PC-3 (cell line): ENCODE measurements around the gene CDR2L. TPM values are rescaled to one million over a fixed set of nuclear protein-coding genes. Genes with fewer than 3 reads are reported as not detected.

Experiments used
- ATAC-seq: fragments of 200-7000 bp; cut with Tn5 transposase; 2 replicates; pipeline ENCODE4 v1.9.1; 2020; ENCODE audit warnings: mild to moderate bottlenecking, moderate library complexity
- BruUV-seq: library from RNA; stranded (reverse); fragments of 400-500 nt; replicated peaks from 2 replicates; lab custom pipeline; 2021; lab: Mats Ljungman, UMichigan
- CTCF ChIA-PET: fragments of 300-600 bp; sonication (Branson Sonifier 250); formaldehyde crosslinking; loops from one replicate; lab custom pipeline; 2022; ENCODE audit warnings: antibody characterized with exemption; lab: Charles Lee
- POLR2A ChIA-PET: fragments of 300-600 bp; sonication (Branson Sonifier 250); formaldehyde crosslinking; loops from one replicate; lab custom pipeline; 2022; ENCODE audit warnings: antibody characterized with exemption; ENCODE audit not compliant: unreplicated experiment; lab: Charles Lee
- DNase-seq: peaks from one replicate; pipeline ENCODE4 v3.0.0-alpha.2; 2015
- H2AFZ ChIP-seq: fragments of 300-600 bp; sonication (generic); 2 replicates; pipeline ENCODE4 v1.6.0; 2016; ENCODE audit warnings: antibody characterized with exemption, low read length
- H3F3A ChIP-seq: fragments of 300-600 bp; sonication (generic); one replicate; pipeline ENCODE4 v1.6.0; 2017; ENCODE audit warnings: antibody characterized with exemption, low read length, control low read depth, mild to moderate bottlenecking; ENCODE audit not compliant: unreplicated experiment
- H3K27ac ChIP-seq: fragments of 300-600 bp; sonication (generic); 2 replicates; pipeline ENCODE4 v1.5.1; 2016; ENCODE audit warnings: mild to moderate bottlenecking, low read length
- H3K27me3 ChIP-seq: fragments of 300-600 bp; sonication (generic); 2 replicates; pipeline ENCODE4 v1.6.1; 2016; ENCODE audit warnings: low read length, mixed read lengths
- H3K36me3 ChIP-seq: fragments of 300-600 bp; sonication (generic); 2 replicates; pipeline ENCODE4 v1.6.1; 2016; ENCODE audit warnings: low read depth, mixed run types, low read length, mixed read lengths
- H3K4me1 ChIP-seq: fragments of 300-600 bp; sonication (generic); 2 replicates; pipeline ENCODE4 v1.5.1; 2016; ENCODE audit warnings: low read length; ENCODE audit not compliant: insufficient read depth
- H3K4me2 ChIP-seq: fragments of 300-600 bp; sonication (generic); 2 replicates; pipeline ENCODE4 v1.6.0; 2016; ENCODE audit warnings: low read length
- H3K4me3 ChIP-seq: fragments of 300-600 bp; sonication (generic); 2 replicates; pipeline ENCODE4 v1.5.1; 2016; ENCODE audit warnings: mild to moderate bottlenecking, low read length, mixed read lengths
- H3K79me2 ChIP-seq: fragments of 300-600 bp; sonication (generic); 2 replicates; pipeline ENCODE4 v1.6.1; 2017; ENCODE audit warnings: low read length, mixed read lengths
- H3K9ac ChIP-seq: fragments of 300-600 bp; sonication (generic); 2 replicates; pipeline ENCODE4 v1.6.0; 2016; ENCODE audit warnings: mild to moderate bottlenecking, low read length
- H3K9me2 ChIP-seq: fragments of 300-600 bp; sonication (generic); replicated peaks from 2 replicates; pipeline ENCODE4 v1.6.1; 2016; ENCODE audit warnings: mixed run types, low read length, mixed read lengths
- H3K9me3 ChIP-seq: fragments of 300-600 bp; sonication (generic); 2 replicates; pipeline ENCODE4 v1.6.1; 2016; ENCODE audit warnings: low read length, mixed read lengths
- H4K20me1 ChIP-seq: fragments of 300-600 bp; sonication (generic); 2 replicates; pipeline ENCODE4 v1.6.1; 2016; ENCODE audit warnings: low read length, mixed read lengths
- CTCF ChIP-seq: fragments of 300-600 bp; sonication (generic); conservative IDR thresholded peaks from 2 replicates; pipeline ENCODE4 v1.5.1; 2017; ENCODE audit warnings: antibody characterized with exemption, low read depth, mild to moderate bottlenecking, low read length
- EZH2 ChIP-seq: fragments of 300-600 bp; sonication (generic); IDR thresholded peaks from one replicate; pipeline ENCODE4 v1.6.1; 2017; ENCODE audit warnings: antibody characterized with exemption, mild to moderate bottlenecking, low read length; ENCODE audit not compliant: unreplicated experiment
- EZH2phosphoT487 ChIP-seq: fragments of 300-600 bp; sonication (generic); IDR thresholded peaks from 2 replicates; pipeline ENCODE4 v1.6.1; 2018; ENCODE audit warnings: mild to moderate bottlenecking, antibody characterized with exemption, low read length, borderline replicate concordance
- intact Hi-C: fragments of 100-400 bp; cut with micrococcal nuclease; formaldehyde crosslinking; loops from 2 replicates; pipeline ENCODE4 v1.9.0; 2023
- total RNA-seq: library from RNA; depleted of rRNA; stranded (reverse); fragments of >200 nt; gene quantifications from 2 replicates; pipeline ENCODE4 v1.2.3, GENCODE V29; 2014

Gene CDR2L
- total RNA-seq, 1 experiment from 2014 or later, result 35.8 TPM

- Histone ChIP-seq H3K36me3 (peaks cover 13% of the 10 kb centered on the region), H3K4me3 (no peak overlapping the region), H3K79me2 (no peaks in the 10 kb centered on the region), H4K20me1 (no peaks in the 10 kb centered on the region), H3K9me3 (no peaks in the 10 kb centered on the region), H3K9ac (no peak overlapping the region), H3K27ac (no peak overlapping the region), H3K4me2 (no peak overlapping the region), H3K4me1 (no peaks in the 10 kb centered on the region), H3F3A (no peaks in the 10 kb centered on the region), H3K9me2 (no peaks in the 10 kb centered on the region), H2AFZ (no peak overlapping the region), H3K27me3 (no peaks in the 10 kb centered on the region)
- TF ChIP-seq EZH2 (no peak), CTCF (no peak), EZH2phosphoT487 (no peak)
- POLR2A ChIA-PET, result no interaction called here
- intact Hi-C loops, result no loop called here
- no peak for ATAC-seq
- CTCF ChIA-PET, result no interaction called here
- BruUV-seq, result no TSS peak
- DNase-seq, result no peak
Observed at GRCh38 chr17:74998783-74999182, 11.4 kb downstream of the CDR2L start.

GRCh38 chr17:74999523-74999922 lies 12.1 kb downstream of the CDR2L start:
- Histone ChIP-seq H3K4me3 (no peak overlapping the region), H3K4me1 (no peaks in the 10 kb centered on the region), H3K9me3 (no peaks in the 10 kb centered on the region), H3K9me2 (no peaks in the 10 kb centered on the region), H3K36me3 (peaks cover 9% of the 10 kb centered on the region), H3K27ac (no peak overlapping the region), H3F3A (no peaks in the 10 kb centered on the region), H3K4me2 (no peak overlapping the region), H2AFZ (no peak overlapping the region), H3K79me2 (no peaks in the 10 kb centered on the region), H3K27me3 (no peaks in the 10 kb centered on the region), H3K9ac (no peak overlapping the region), H4K20me1 (no peaks in the 10 kb centered on the region)
- DNase-seq, result no peak
- intact Hi-C loops, result no loop called here
- CTCF ChIA-PET, result interaction anchor here (0.6 kb wide), 1 partner anchor 55 kb away, joined by 5 read pairs; no protein-coding TSS in a partner anchor
- ATAC-seq, result no peak
- no TSS peak for BruUV-seq
- POLR2A ChIA-PET, result no interaction called here
- no peak for TF ChIP-seq EZH2
- no peak for TF ChIP-seq CTCF
- TF ChIP-seq EZH2phosphoT487, result no peak

GRCh38 chr17:75001915-75002843 lies 14.7 kb downstream of the CDR2L start:
- no peaks in the 10 kb centered on the region for H3K9me2 ChIP-seq
- intact Hi-C loops, result no loop called here
- H3K79me2 ChIP-seq, result no peaks in the 10 kb centered on the region
- no peak overlapping the region for H2AFZ ChIP-seq
- H3K9me3 ChIP-seq, result no peaks in the 10 kb centered on the region
- no peak overlapping the region for H3K4me2 ChIP-seq
- ChIA-PET POLR2A (no interaction called here), CTCF (no interaction called here)
- H3K4me1 ChIP-seq, result no peaks in the 10 kb centered on the region
- no peak overlapping the region for H3K9ac ChIP-seq
- H3K36me3 ChIP-seq, result peaks cover 9% of the 10 kb centered on the region
- BruUV-seq, result no TSS peak
- no peak for DNase-seq
- no peaks in the 10 kb centered on the region for H3F3A ChIP-seq
- no peak overlapping the region for H3K27ac ChIP-seq
- TF ChIP-seq CTCF (no peak), EZH2 (no peak), EZH2phosphoT487 (no peak)
- no peaks in the 10 kb centered on the region for H3K27me3 ChIP-seq
- no peak overlapping the region for H3K4me3 ChIP-seq
- H4K20me1 ChIP-seq, result no peaks in the 10 kb centered on the region
- ATAC-seq, result no peak
